ENCODE measurements around the gene BANK1.

Gene BANK1

DNA sequence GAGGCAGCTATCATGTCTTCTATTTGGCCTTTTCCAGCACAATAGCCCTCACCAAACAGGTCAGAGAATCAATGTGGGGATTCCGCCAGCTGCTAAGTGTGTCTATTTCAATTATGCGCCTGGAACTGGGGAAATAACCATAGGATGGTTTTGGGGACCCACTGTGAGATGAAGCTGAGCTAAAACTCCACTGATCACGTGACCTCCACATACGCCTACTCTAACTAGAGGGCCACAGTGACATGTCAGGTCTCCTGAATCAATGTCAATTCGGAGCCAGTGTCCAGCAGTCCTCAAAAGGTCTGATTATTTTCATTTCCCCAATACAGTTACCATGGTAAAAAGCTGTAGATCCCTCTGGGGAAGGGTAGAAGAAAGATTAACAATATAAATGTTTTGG, 10.2 kb upstream of the BANK1 start:
- Histone ChIP-seq H3K9ac (no peak overlapping the region), H3K4me2 (no peak overlapping the region), H2AFZ (ENCODE audit: low read depth) (no peak overlapping the region), H3K4me1 (ENCODE audit: low read depth, poor library complexity, severe bottlenecking) (no peaks in the 10 kb centered on the region), H3K4me3 (IDR thresholded peaks at IDR 0.05; ENCODE audit: insufficient read depth, low read depth, low read length) (no peak overlapping the region), H3K36me3 (ENCODE audit: insufficient read depth) (no peaks in the 10 kb centered on the region), H4K20me1 (ENCODE audit: insufficient read depth) (no peaks in the 10 kb centered on the region), H3K79me2 (ENCODE audit: insufficient read depth, low read depth) (no peaks in the 10 kb centered on the region), H3K27ac (no peak overlapping the region), H3K27me3 (ENCODE audit: insufficient read depth, low read depth) (no peaks in the 10 kb centered on the region)
- TF ChIP-seq, protein P1, sequence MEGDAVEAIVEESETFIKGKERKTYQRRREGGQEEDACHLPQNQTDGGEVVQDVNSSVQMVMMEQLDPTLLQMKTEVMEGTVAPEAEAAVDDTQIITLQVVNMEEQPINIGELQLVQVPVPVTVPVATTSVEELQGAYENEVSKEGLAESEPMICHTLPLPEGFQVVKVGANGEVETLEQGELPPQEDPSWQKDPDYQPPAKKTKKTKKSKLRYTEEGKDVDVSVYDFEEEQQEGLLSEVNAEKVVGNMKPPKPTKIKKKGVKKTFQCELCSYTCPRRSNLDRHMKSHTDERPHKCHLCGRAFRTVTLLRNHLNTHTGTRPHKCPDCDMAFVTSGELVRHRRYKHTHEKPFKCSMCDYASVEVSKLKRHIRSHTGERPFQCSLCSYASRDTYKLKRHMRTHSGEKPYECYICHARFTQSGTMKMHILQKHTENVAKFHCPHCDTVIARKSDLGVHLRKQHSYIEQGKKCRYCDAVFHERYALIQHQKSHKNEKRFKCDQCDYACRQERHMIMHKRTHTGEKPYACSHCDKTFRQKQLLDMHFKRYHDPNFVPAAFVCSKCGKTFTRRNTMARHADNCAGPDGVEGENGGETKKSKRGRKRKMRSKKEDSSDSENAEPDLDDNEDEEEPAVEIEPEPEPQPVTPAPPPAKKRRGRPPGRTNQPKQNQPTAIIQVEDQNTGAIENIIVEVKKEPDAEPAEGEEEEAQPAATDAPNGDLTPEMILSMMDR (conservative IDR thresholded peaks at IDR 0.05; ENCODE audit: low read depth, low read length): no peak

DNA sequence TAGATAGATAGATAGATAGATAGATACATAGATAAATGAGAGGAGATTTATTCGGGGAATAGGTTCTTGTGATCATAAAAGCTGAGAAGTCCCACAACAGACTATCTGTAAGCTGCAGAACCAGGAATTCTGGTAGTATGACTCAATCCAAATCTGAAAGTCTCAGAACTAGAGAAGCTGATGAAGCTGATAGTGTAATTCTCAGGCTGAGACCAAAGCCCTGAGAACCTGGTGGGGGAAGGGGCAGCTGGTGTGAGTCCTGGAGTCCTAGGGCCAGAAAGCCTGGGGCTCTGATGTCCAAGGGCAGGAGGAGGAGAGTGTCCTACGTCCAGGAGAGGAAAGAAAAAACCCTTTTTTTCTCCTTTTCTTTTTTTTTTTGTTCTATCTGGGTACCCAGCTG, 8.0 kb upstream of the BANK1 start:
- H4K20me1 ChIP-seq (ENCODE audit: insufficient read depth): no peaks in the 10 kb centered on the region
- H3K36me3 ChIP-seq (ENCODE audit: insufficient read depth): no peaks in the 10 kb centered on the region
- no peak overlapping the region for H3K4me2 ChIP-seq
- H3K4me3 ChIP-seq (IDR thresholded peaks at IDR 0.05; ENCODE audit: insufficient read depth, low read depth, low read length): no peak overlapping the region
- no peak overlapping the region for H3K27ac ChIP-seq
- H2AFZ ChIP-seq (ENCODE audit: low read depth): no peak overlapping the region
- no peaks in the 10 kb centered on the region for H3K27me3 ChIP-seq (ENCODE audit: insufficient read depth, low read depth)
- H3K79me2 ChIP-seq (ENCODE audit: insufficient read depth, low read depth): no peaks in the 10 kb centered on the region
- TF ChIP-seq, protein P1 (conservative IDR thresholded peaks at IDR 0.05; ENCODE audit: low read depth, low read length): no peak
- H3K9ac ChIP-seq: no peak overlapping the region
- no peaks in the 10 kb centered on the region for H3K4me1 ChIP-seq (ENCODE audit: low read depth, poor library complexity, severe bottlenecking)

DNA sequence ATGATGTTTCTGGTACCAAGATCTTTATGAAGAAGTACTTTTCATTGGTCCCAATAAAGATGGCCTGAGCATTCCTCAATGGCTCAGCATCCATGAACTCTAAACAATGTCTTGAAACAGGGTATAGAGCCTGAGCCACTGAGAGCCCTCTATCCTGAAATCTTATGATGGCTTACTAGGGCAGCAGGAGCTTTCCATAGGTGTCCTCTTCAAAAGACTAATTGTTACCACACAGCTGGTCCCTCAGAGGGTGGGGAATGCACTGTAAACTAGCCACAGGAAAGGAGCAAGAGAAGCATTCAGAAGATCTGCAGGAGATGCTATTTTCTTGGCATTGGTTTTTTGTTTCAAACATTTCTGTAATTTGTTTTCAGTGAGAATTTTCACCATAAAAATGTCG, 5.6 kb upstream of the BANK1 start:
- H3K9ac ChIP-seq: no peak overlapping the region
- H3K4me3 ChIP-seq (IDR thresholded peaks at IDR 0.05; ENCODE audit: insufficient read depth, low read depth, low read length): no peak overlapping the region
- H3K27me3 ChIP-seq (ENCODE audit: insufficient read depth, low read depth): no peaks in the 10 kb centered on the region
- H3K27ac ChIP-seq: no peak overlapping the region
- no peaks in the 10 kb centered on the region for H4K20me1 ChIP-seq (ENCODE audit: insufficient read depth)
- no peak overlapping the region for H3K4me2 ChIP-seq
- no peaks in the 10 kb centered on the region for H3K4me1 ChIP-seq (ENCODE audit: low read depth, poor library complexity, severe bottlenecking)
- H2AFZ ChIP-seq (ENCODE audit: low read depth): no peak overlapping the region
- H3K36me3 ChIP-seq (ENCODE audit: insufficient read depth): no peaks in the 10 kb centered on the region
- TF ChIP-seq, protein P1 (conservative IDR thresholded peaks at IDR 0.05; ENCODE audit: low read depth, low read length): no peak
- H3K79me2 ChIP-seq (ENCODE audit: insufficient read depth, low read depth): no peaks in the 10 kb centered on the region

DNA sequence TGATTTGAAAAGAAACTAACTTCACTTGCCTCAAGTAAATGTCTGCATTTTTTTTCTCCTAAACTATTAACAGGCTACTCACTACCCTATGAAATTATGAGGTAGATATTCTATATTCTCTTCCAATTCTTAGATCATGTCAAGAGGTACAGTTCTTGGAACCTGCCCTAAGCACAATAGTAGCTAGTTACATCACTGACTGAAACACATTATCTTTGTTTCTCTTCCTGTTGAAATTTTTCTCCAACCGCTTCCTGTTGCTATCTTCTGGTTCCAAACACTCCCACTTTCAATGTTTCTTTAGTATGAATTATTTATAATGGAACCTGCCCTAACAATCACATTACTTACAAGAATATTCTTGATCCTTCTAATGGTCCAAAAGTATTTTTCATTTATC, 5.0 kb upstream of the BANK1 start:
- H3K4me2 ChIP-seq: no peak overlapping the region
- H3K4me3 ChIP-seq (IDR thresholded peaks at IDR 0.05; ENCODE audit: insufficient read depth, low read depth, low read length): no peak overlapping the region
- no peaks in the 10 kb centered on the region for H4K20me1 ChIP-seq (ENCODE audit: insufficient read depth)
- TF ChIP-seq, protein P1 (conservative IDR thresholded peaks at IDR 0.05; ENCODE audit: low read depth, low read length): no peak
- H2AFZ ChIP-seq (ENCODE audit: low read depth): no peak overlapping the region
- H3K79me2 ChIP-seq (ENCODE audit: insufficient read depth, low read depth): no peaks in the 10 kb centered on the region
- H3K27me3 ChIP-seq (ENCODE audit: insufficient read depth, low read depth): no peaks in the 10 kb centered on the region
- H3K9ac ChIP-seq: no peak overlapping the region
- no peaks in the 10 kb centered on the region for H3K36me3 ChIP-seq (ENCODE audit: insufficient read depth)
- no peaks in the 10 kb centered on the region for H3K4me1 ChIP-seq (ENCODE audit: low read depth, poor library complexity, severe bottlenecking)
- no peak overlapping the region for H3K27ac ChIP-seq
